ENCODE data around the gene ELFN1.
"Not testable (repeated sequence)": the region's sequence is repeated elsewhere in the genome, so short reads cannot be mapped to it uniquely, and the experiment has no call there.

Gene ELFN1

DNA sequence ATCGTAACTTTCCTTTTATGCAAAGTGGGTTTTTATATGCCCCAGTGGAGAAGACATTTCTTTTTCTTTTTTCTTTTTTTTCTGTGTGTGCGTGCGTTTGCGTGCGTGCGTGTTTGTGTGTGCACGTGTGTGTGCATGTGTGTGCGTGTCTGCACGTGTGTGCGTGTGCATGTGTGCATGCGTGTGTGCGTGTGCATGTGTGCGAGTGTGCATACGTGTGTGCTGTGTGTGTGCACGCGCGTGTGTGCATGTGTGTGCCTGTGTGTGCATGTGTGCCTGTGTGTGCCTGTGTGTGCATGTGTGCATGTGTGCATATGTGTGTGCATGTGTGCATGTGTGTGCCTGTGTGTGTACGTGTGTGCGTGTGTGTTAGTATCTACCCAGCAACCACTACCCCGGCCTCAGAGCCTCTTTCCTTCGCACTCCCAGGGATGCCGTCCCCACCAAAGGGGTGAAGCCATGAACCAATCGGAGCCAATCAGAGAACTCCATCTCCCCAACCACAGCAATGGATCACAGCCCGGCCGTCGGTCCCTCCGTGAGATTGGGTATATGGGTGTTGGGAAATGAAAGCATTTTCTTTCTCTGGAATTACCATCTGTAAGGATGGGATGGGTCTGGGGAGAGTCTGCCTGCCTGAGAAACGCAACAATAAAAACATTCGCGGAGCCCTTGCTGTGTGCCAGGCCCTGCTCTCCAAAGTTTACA lies 92.3 kb downstream of the ELFN1 start:
- DNase-seq = no peak

GRCh38 chr7:1763033-1763432 lies 93.0 kb downstream of the ELFN1 start:
- no peak for DNase-seq

DNA sequence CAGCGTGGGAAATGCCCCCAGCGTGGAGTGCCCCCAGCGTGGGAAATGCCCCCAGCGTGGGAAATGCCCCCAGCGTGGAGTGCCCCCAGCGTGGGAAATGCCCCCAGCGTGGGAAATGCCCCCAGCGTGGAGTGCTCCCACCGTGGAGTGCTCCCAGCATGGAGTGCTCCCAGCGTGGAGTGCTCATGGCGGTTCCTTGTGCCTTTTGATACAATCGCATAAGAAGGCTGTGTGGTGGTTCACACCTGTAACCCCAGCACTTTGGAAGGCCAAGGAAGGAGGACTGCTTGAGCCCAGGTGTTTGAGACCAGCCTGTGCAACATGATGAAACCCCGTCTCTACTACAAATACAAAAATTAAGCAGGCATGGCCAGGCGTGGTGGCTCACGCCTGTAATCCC lies 93.8 kb downstream of the ELFN1 start:
- not testable (repeated sequence) for DNase-seq

DNA sequence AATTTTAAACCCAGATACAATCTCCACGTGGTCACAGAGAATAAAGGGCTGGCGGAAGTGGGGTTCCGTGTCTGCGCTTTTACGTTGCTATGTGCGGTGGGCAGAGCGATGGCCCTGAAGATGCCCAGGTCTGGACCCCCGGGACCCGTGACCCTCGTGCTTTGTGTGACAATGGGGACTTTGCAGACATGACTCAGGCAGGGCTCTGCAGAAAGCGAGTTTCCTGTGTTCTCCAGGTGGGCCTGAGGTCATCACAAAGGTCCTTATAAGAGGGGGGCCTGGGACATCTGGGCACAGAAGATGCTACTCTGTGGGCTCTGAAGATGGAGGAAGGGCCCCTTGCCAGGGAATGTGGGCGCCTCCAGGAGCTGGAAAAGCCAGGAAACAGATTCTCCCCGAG lies 95.3 kb downstream of the ELFN1 start:
- DNase-seq = no peak

DNA sequence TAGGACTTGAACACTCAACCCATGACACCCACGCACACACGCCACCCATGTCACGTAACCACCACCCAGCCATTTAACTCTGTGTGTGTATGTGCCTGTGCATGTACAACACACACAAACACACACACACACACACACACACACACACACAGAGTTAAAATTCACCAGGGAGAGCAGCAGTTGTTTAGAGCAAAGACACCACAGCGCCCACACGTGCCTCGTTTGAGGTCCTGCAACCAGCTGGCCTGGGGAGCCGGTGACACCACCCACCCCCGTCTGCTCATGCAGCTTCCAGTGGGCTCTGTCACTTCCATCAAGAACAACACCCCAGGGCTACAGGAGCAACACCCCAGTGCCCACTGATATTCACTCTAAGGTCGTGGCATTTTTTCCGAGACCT lies 97.4 kb downstream of the ELFN1 start:
- DNase-seq = no peak

DNA sequence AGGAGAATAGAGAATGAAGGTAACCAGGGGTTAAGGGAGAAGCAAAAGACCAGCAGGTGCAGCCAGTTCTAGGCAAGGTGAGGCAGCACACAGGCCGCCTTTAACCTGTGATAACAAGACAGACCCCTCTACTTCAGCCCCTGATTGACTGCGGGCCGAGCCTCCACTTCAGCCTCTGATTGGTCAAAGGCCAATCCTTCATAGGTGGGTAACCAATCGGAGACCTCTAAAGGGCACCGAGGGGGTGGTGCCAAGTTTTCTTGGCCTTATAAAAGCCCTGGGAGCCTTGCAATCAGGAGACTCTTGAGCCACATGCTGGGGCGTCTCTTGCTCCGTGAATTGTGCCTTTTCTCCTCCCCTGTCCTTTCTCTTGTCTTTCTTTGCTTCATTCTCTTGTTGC lies 98.8 kb downstream of the ELFN1 start:
- no peak for DNase-seq

- DNase-seq = no peak
Observed at GRCh38 chr7:1769286-1770200, 99.5 kb downstream of the ELFN1 start.

DNA sequence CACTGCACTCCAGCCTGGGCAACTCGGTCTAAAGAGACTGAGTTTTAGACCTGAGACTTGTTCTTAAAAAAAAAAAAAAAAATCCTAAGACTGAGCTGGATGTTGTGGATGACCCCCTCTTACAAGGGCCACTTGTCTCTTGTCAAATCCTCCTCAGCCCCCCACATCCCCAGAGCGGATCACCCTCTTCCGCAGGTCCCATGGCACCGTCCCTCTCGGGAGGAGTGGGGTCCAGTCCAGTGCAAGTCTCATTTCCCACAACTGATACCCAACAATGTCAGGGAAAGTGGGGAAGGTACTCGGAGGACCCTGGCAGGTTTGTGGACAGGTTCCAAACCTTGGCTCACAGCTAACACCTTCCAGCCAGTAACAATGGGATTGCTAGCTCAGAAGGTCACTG lies 100.3 kb downstream of the ELFN1 start:
- DNase-seq = no peak

- DNase-seq = no peak
Observed at GRCh38 chr7:1775389-1775788, 105.3 kb downstream of the ELFN1 start.

DNA sequence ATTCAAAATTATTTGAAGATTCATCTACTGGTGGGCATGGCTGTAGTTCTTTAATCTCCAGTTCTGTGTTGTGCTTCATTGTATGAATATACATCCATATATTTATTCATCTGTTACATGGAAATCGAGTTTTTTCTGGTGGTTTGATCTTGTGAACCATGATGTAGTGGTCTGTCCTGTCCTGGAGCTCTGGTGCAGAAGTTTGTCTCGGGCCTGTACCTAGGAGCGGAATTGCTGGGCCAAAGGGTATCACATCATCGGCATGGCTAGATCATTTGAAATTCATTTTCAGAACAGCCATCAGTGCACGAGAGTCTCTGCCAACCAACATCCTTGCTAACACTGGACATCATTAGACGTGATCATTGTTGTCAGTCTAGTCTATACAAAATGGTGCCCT lies 107.0 kb downstream of the ELFN1 start:
- DNase-seq = no peak

- no peak for DNase-seq
Observed at GRCh38 chr7:1779445-1779844, 109.4 kb downstream of the ELFN1 start.

DNA sequence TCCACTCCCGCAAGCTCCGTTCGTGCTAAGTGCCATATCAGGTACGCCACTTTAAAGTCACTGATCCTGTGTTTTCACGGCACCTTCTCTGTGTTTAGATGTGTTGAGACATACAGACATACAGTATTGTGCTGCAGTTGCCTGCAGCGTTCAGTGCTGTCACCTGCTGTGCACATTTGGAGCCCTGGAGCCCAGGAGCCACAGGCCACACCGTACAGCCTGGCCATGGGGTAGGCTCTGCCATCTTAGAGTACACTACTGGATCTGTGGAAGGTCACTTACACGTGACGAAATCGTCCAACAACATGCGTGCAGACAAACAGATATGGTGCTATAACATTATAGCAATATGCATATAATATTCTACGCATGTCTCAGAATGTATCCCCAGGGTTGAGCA lies 111.3 kb downstream of the ELFN1 start:
- no peak for DNase-seq

DNA sequence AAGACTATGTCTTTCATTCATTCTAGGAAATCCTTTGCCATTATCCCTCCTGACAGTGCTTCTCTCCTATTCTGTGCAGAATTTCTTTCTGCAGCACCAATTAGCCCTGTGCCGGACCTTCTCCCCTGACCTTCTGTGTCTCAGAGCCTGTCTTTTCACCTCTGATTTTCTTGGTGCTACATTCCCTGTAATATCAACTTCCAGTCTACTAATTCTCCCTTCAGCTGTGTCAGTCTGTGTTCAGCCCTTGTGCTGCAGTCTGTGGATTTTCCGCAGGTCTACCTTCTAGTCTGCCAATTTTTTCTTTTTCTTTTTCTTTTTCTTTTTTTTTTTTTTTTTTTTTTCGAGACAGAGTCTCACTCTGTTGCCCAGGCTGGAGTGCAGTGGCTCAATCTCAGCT lies 115.8 kb downstream of the ELFN1 start:
- DNase-seq = no peak

- DNase-seq = no peak
Observed at GRCh38 chr7:1787241-1787640, 117.2 kb downstream of the ELFN1 start.

GRCh38 chr7:1787681-1788235 lies 117.7 kb downstream of the ELFN1 start:
- DNase-seq = no peak

- no peak for DNase-seq
Observed at GRCh38 chr7:1794888-1795542, 124.9 kb downstream of the ELFN1 start.
